BE2C (cell line): ENCODE data around the gene PHF21A.

ENCODE experiments used
- DNase-seq: peaks from one replicate; pipeline ENCODE4 v3.0.0-alpha.2; 2020
- H3K27me3 ChIP-seq: fragments of 250-450 bp; sonication (Bioruptor Pico); 2 replicates; pipeline ENCODE4 v1.5.1; 2020; ENCODE audit warnings: mild to moderate bottlenecking
- H3K36me3 ChIP-seq: fragments of 250-450 bp; sonication (Bioruptor Pico); 2 replicates; pipeline ENCODE4 v1.5.1; 2020; ENCODE audit warnings: mild to moderate bottlenecking
- H3K4me1 ChIP-seq: fragments of 250-450 bp; sonication (Bioruptor Pico); 2 replicates; pipeline ENCODE4 v1.5.1; 2020
- H3K4me3 ChIP-seq: 2 replicates; pipeline ENCODE4 v1.5.1; 2011; ENCODE audit warnings: low read depth, low read length
- H3K9me3 ChIP-seq: fragments of 250-450 bp; sonication (Bioruptor Pico); 2 replicates; pipeline ENCODE4 v1.5.1; 2020
- TF ChIP-seq, protein P1 (sequence below): IDR thresholded peaks from 2 replicates; pipeline ENCODE4 v1.5.1; 2012; ENCODE audit warnings: mild to moderate bottlenecking, low read depth, low read length

The PHF21A gene

GRCh38 chr11:45942381-45942780 is 178.9 kb downstream of the PHF21A start:
- DNase-seq, result no peak
- H3K4me3 ChIP-seq, result no peak overlapping the region
- TF ChIP-seq, protein P1, sequence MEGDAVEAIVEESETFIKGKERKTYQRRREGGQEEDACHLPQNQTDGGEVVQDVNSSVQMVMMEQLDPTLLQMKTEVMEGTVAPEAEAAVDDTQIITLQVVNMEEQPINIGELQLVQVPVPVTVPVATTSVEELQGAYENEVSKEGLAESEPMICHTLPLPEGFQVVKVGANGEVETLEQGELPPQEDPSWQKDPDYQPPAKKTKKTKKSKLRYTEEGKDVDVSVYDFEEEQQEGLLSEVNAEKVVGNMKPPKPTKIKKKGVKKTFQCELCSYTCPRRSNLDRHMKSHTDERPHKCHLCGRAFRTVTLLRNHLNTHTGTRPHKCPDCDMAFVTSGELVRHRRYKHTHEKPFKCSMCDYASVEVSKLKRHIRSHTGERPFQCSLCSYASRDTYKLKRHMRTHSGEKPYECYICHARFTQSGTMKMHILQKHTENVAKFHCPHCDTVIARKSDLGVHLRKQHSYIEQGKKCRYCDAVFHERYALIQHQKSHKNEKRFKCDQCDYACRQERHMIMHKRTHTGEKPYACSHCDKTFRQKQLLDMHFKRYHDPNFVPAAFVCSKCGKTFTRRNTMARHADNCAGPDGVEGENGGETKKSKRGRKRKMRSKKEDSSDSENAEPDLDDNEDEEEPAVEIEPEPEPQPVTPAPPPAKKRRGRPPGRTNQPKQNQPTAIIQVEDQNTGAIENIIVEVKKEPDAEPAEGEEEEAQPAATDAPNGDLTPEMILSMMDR, result no peak
- H3K9me3 ChIP-seq, result no peaks in the 10 kb centered on the region
- peaks cover 3% of the 10 kb centered on the region; the same call in 1 of the 2 replicates for H3K36me3 ChIP-seq
- H3K27me3 ChIP-seq, result no peaks in the 10 kb centered on the region
- H3K4me1 ChIP-seq, result no peaks in the 10 kb centered on the region

- no peak overlapping the region for H3K4me3 ChIP-seq
- TF ChIP-seq, protein P1, result no peak
Measured at GRCh38 chr11:45941285-45941684, 180.0 kb downstream of the PHF21A start.

GRCh38 chr11:45939836-45940235 is 181.4 kb downstream of the PHF21A start:
- no peaks in the 10 kb centered on the region for H3K9me3 ChIP-seq
- peaks cover under 1% of the 10 kb centered on the region; the same call in 1 of the 2 replicates for H3K36me3 ChIP-seq
- H3K4me1 ChIP-seq, result no peaks in the 10 kb centered on the region
- TF ChIP-seq, protein P1, result no peak
- no peak for DNase-seq
- no peak overlapping the region for H3K4me3 ChIP-seq
- no peaks in the 10 kb centered on the region for H3K27me3 ChIP-seq

More at GRCh38 chr11:45941285-45941684, 180.0 kb downstream of the PHF21A start:
- Histone ChIP-seq H3K27me3 (no peaks in the 10 kb centered on the region), H3K4me1 (no peaks in the 10 kb centered on the region), H3K36me3 (no peaks in the 10 kb centered on the region), H3K9me3 (no peaks in the 10 kb centered on the region)
- DNase-seq, result no peak

DNA sequence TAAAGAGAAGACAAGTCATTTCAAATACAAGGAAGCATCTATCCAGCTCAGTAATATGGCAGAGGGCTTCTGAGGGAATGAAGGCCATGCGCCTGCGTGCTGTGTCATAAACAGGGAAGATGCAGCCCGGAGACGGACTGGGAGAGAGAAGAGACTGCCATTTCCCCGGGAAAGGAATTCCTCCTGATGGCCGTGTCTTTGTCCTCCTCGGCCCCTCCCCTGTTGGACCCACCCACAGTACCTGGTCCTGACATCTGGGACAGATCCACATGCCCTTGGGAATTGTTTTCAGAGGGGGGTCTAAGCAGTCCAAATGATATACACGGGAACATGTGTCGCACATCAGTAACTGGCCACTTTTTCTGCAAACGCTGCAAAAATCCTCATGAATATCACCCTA is 183.3 kb downstream of the PHF21A start:
- no peaks in the 10 kb centered on the region for H3K27me3 ChIP-seq
- H3K36me3 ChIP-seq, result peaks cover 4% of the 10 kb centered on the region; the same call in 1 of the 2 replicates
- H3K4me3 ChIP-seq, result no peak overlapping the region
- TF ChIP-seq, protein P1, result no peak
- no peaks in the 10 kb centered on the region for H3K4me1 ChIP-seq
- DNase-seq, result no peak
- no peaks in the 10 kb centered on the region for H3K9me3 ChIP-seq

- TF ChIP-seq, protein P1, result no peak
- no peak for DNase-seq
- no peaks in the 10 kb centered on the region for H3K4me1 ChIP-seq
Measured at GRCh38 chr11:45936511-45937054, 184.7 kb downstream of the PHF21A start.

GRCh38 chr11:45935349-45936064 is 185.7 kb downstream of the PHF21A start:
- peaks cover 4% of the 10 kb centered on the region; the same call in 1 of the 2 replicates for H3K36me3 ChIP-seq
- no peak overlapping the region for H3K4me3 ChIP-seq
- H3K4me1 ChIP-seq, result no peaks in the 10 kb centered on the region
- H3K27me3 ChIP-seq, result no peaks in the 10 kb centered on the region
- TF ChIP-seq, protein P1, result no peak
- H3K9me3 ChIP-seq, result no peaks in the 10 kb centered on the region
- no peak for DNase-seq

More at GRCh38 chr11:45936511-45937054, 184.7 kb downstream of the PHF21A start:
- Histone ChIP-seq H3K27me3 (no peaks in the 10 kb centered on the region), H3K4me3 (no peak overlapping the region), H3K9me3 (no peaks in the 10 kb centered on the region), H3K36me3 (peaks cover 4% of the 10 kb centered on the region; the same call in 1 of the 2 replicates)
